H7 (cell line): ENCODE measurements around the gene PMVK. TPM values are rescaled to one million over a fixed set of nuclear protein-coding genes. Genes with fewer than 3 reads are reported as not detected.

Experiments used
- total RNA-seq: library from RNA; depleted of rRNA; stranded (reverse); fragments of >200 nt; shearing (Covaris generic); gene quantifications from 2 replicates; pipeline ENCODE4 v1.2.3, GENCODE V29; 2014; rRNA removed

PMVK gene
- total RNA-seq, 1 experiment from 2014 or later = 7.3 TPM

Other genes with a start within 250 kb of the PMVK start
- 0.18 and 0.62 TPM in 2 replicates for gene KCNN3, start 66.4 kb downstream of the PMVK start, total RNA-seq
- gene PBXIP1, start 19.4 kb upstream of the PMVK start, total RNA-seq = 43.6 and 48.5 TPM in 2 replicates
- 52.6 and 62.8 TPM in 2 replicates for gene PYGO2, start 25.1 kb upstream of the PMVK start, total RNA-seq
- gene SHC1, start 34.0 kb upstream of the PMVK start, total RNA-seq = 298 and 333 TPM in 2 replicates
- 342 and 347 TPM in 2 replicates for gene CKS1B, start 38.0 kb upstream of the PMVK start, total RNA-seq
- gene FLAD1, start 46.6 kb upstream of the PMVK start, total RNA-seq = 152 and 177 TPM in 2 replicates
- gene LENEP, start 56.9 kb upstream of the PMVK start, total RNA-seq = 0.21 and 1.00 TPM in 2 replicates
- gene ZBTB7B, start 66.1 kb upstream of the PMVK start, total RNA-seq = 39.2 and 40.6 TPM in 2 replicates
- gene DCST2, start 97.1 kb upstream of the PMVK start, total RNA-seq = 0.31 and 1.5 TPM in 2 replicates
- gene DCST1, start 97.1 kb upstream of the PMVK start, total RNA-seq = not detected in 2 replicates
- gene ADAM15, start 114.6 kb upstream of the PMVK start, total RNA-seq = 34.9 and 35.0 TPM in 2 replicates
- 59.5 and 59.6 TPM in 2 replicates for gene EFNA4, start 127.0 kb upstream of the PMVK start, total RNA-seq
- gene EFNA3, start 142.1 kb upstream of the PMVK start, total RNA-seq = 17.5 and 24.9 TPM in 2 replicates
- 4.9 and 6.4 TPM in 2 replicates for gene EFNA1, start 191.2 kb upstream of the PMVK start, total RNA-seq
- gene SLC50A1, start 199.1 kb upstream of the PMVK start, total RNA-seq = 73.7 and 79.2 TPM in 2 replicates
- gene DPM3, start 203.8 kb upstream of the PMVK start, total RNA-seq = 119 and 193 TPM in 2 replicates
- 165 and 204 TPM in 2 replicates for gene KRTCAP2, start 236.6 kb upstream of the PMVK start, total RNA-seq
- 9.9 and 11.1 TPM in 2 replicates for gene TRIM46, start 237.1 kb upstream of the PMVK start, total RNA-seq